Suppressor macrophage treated with lipopolysaccharide for 1 hour (primary cell): ENCODE data around the gene C12orf43.

Experiments used
- DNase-seq, 3 donors: peaks; one replicate each; pipeline ENCODE4 v3.0.0-alpha.2; 2020 to 2022

The C12orf43 gene

DNA sequence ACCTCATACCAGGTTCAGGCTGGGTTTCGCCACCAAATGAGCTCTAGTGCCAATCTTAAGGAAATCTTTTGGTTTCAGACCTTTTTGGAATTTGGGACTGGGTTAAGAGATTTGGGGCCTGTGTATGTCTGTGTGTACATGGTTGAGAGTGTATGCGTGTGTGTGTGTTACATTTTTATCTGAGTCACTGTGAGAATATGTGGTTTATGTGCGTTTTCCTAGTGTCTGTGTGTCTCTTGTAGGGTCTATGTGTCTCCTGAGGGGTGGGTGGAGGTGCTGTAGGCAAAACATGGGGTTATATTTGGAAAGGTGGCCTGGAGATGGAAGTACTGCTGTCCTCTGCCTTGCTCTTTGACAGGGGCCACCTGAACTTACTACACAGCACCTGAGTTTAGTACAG is 17.9 kb downstream of the C12orf43 start:
- no peak for DNase-seq

DNA sequence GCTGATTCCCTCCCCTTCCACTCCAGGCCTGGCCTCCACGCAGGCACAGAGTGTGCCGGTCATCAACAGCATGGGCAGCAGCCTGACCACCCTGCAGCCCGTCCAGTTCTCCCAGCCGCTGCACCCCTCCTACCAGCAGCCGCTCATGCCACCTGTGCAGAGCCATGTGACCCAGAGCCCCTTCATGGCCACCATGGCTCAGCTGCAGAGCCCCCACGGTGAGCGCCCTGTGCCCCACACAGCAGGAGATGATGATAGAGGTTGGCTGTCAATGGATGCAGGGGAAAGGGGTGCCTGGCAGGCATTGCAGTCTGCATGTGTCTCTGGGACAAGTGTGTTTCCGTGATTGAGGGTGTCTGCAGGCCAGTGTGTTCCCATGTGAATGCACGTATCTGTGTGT is 18.8 kb downstream of the C12orf43 start:
- DNase-seq: no peak

DNA sequence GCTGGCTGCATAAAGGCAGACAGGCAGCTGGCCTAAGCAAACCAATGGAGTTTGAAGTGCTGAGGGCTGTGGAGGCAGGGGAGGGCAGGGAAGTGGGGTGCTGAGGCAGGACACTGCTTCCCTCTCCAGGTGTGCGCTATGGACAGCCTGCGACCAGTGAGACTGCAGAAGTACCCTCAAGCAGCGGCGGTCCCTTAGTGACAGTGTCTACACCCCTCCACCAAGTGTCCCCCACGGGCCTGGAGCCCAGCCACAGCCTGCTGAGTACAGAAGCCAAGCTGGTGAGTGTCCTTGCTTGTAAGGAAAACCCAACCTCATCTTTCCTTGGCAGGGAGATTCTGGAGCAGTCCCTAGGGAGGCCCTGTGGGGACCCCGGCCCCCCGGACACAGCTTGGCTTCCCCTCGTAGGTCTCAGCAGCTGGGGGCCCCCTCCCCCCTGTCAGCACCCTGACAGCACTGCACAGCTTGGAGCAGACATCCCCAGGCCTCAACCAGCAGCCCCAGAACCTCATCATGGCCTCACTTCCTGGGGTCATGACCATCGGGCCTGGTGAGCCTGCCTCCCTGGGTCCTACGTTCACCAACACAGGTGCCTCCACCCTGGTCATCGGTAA is 20.0 kb downstream of the C12orf43 start:
- DNase-seq: no peak

DNA sequence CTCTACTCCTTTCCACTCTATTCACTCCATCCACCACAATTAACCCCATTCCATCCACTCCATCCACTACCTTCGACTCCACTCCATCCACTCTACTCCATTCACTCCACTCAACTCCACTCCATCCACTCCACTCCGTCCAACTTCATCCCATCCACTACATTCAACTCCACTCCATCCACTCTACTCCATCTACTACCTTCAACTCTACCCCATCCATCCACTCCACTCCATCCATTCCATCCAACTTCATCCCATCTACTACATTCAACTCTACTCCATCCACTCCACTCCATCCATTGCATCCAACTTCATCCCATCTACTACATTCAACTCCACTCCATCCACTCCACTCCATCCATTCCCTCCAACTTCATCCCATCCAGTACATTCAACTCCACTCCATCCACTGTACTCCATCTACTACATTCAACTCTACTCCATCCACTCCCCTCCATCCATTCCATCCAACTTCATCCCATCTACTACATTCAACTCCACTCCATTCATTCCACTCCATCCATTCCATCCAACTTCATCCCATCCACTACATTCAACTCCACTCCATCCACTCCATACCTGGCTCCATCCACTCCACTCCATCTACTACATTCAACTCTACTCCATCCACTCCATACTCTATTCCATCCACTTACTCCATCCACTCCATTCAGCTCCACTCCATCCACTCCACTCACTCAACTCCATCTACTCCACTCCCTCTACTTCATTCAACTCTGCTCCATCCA is 21.5 kb downstream of the C12orf43 start:
- DNase-seq: no peak

DNA sequence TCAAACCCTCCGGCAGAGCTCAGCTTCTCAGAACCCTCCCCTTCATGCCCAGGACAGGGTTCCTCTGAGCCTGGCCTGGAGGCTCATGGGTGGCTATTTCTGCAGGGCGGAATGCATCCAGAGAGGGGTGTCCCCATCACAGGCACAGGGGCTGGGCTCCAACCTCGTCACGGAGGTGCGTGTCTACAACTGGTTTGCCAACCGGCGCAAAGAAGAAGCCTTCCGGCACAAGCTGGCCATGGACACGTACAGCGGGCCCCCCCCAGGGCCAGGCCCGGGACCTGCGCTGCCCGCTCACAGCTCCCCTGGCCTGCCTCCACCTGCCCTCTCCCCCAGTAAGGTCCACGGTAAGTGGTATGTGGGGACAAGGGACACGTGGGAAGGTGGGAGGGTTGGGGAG is 22.2 kb downstream of the C12orf43 start:
- no peak for DNase-seq

DNA sequence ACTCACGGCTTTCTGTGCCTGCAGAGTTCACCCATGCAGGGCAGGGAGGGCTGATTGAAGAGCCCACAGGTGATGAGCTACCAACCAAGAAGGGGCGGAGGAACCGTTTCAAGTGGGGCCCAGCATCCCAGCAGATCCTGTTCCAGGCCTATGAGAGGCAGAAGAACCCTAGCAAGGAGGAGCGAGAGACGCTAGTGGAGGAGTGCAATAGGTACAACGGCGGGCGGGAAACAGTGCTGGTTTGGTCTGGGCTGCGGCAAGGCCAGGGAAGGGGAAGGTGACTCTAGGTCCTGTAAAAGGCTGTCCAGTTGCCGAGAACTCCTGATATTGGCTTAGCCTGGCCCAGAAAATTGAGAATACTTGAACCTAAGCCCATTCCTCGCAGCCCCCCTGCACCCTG is 22.8 kb downstream of the C12orf43 start:
- DNase-seq: no peak

DNA sequence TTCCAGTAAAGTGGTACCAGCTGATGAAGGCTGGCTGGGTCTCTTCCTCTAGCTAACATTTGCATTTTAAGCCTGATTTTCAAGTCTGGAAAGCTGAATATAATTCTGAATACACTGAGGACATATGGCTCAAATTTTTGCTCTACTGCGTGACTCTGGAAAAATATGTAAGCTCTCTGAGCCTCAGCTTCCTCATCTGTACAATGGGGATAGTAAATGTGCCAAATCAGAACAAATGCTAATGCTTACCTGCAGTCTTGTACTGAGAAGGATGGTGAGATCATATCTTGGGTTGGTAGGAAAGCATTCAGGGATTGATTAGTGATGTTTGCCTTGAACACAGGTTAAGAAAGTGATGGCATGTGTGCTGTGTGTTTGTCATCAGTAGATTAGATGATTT is 23.3 kb downstream of the C12orf43 start:
- DNase-seq: no peak

DNA sequence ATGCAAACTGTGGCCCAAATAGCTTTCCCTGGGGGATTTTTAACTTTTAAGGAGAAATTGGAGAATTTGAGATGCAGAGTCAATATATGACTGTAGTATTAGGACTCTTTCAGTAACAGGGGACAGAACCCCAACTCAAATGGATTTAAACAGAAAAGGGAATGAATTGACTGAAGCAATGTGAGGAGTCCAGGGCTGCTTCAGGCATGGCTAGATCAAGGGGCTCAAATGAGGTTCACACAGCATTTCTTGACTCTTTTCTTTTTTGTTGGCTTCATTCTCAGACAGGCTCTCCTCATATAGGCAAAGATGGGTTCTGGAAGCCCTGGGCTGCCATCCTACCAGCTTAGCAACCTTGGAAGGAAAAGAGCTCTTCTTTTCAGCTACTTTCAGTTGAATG is 24.3 kb downstream of the C12orf43 start:
- DNase-seq: no peak

DNA sequence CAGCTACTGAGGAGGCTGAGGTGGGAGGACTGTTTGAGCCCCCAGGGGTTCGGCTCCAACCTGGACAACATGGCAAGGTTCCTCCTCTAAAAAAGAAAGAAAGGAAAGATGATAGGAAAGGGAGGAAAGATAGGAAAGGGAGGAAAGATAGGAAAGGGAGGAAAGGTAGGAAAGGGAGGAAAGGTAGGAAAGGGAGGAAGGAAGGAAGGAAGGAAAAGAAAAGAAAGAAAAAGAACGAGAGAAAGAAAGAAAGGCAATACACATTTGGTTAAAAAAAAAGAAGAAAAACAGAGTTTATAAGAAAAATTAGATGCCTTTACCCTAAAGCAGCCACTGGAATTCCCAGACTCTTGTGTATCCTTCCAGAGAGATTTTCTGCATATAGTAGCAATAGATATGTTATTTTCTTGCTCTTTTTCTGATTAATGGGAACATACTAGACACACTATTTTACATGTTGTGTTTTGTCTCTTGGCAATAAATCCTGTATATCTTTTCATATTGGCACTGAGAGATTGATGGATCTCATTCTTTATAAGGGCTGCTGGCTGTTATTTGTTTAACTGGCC is 25.7 kb downstream of the C12orf43 start:
- no peak for DNase-seq

DNA sequence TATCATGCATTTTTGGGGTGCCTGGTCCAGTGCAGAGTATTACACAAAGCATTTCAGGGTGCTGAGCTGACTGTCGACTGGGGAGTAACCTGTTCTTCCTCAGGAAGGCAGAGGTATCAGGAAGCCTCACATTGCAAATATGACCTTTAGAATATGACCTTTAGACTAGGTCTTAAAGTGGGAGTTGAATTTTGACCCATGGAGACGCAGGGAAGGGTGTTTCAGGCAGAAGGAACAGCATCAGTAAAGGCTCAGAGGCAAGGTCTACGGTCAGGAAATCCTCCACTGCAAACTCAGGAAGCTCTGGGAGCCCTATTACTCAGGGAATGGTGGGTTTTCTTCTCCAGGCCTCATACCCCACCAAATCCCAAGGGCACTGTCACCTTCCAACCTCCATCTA is 26.6 kb downstream of the C12orf43 start:
- DNase-seq: no peak

DNA sequence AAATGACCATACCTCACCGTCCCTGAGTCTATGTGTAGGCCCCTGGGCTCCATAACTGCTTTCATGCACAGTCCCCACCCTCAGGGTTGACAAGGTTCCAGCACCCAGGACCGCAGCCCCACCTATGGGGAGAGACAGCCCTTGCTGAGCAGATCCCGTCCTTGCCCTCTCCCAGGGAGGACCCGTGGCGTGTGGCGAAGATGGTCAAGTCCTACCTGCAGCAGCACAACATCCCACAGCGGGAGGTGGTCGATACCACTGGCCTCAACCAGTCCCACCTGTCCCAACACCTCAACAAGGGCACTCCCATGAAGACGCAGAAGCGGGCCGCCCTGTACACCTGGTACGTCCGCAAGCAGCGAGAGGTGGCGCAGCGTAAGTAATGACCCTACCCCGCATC is 27.6 kb downstream of the C12orf43 start:
- no peak for DNase-seq

DNA sequence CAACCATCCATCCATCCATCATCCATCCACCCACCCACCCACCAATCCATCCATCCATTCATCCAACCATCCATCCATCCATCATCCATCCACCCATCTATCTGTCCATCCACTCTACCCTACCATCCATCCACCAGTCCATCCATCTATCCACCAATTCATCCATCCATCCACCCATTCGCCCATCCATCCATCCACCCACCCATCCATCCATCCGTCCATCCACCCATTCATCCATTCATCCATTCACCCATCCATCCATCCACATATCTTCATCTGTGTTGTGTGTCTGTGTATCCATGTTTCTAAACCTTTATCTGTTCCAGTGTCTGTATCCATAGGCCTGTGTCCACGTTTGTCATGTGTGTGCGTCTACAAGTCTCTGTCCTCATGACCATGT is 28.1 kb downstream of the C12orf43 start:
- DNase-seq: no peak

DNA sequence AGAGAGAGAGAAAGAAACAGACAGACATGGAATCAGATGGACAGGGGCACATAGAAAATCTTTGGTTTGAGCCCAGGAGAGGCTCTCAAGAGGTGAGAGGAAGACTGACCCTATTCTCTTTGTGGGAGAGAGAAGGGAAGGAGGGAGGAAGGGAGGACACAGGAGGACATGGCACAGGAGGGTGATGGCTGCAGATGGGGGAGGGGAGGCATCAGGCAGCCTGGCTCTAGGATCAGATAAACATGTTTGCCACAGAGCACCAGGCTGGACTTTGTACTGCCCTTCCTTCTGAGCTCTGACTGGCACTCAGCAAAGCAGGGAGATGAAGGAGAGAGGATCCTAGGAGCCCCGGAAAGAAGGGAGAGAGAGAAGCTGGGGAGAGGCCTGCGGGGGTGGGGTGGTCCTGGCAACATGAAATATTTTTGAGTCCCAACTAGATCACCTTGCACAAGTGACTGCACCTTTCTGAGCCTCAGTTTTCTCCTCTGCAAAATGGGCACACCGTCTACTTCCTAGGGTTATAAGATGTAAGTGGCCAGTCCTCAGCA is 31.9 kb downstream of the C12orf43 start:
- no peak for DNase-seq

DNA sequence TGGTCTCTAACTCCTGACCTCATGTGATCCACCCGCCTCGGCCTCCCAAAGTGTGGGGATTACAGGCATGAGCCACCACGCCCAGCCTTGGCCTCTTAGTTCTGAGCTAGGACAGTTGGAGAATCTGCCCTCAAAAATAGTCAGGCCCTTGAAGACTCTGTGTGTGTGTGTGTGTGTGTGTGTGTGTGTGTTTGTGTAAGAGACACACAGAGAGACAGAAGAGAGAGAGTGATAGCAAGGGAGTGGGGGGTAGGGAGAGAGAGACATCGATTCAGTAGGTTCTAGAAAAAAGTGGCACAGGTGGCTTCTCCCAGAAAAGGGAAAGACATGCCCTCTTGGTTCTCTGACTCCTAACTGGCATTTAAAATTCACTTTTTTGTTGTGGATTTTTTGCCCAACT is 32.5 kb downstream of the C12orf43 start:
- DNase-seq: no peak

DNA sequence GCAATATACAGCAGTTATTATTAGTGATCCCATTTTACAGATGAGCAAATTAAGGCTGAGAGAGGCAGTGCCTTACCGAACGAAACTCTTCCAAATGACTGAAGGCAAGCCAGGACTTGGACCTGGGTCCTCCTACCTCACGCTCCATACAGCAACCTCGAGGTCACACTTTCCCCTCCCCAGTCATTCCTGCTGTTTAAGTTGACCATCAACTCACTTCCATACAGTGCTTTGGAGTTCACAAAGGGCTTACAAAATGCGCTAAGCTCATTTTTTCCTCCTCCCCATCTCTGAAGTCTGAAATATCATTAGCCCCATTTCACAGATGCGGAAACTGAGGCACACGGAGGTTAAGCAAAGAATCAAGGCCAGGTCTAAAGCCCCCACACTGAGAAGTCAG is 33.6 kb downstream of the C12orf43 start:
- no peak for DNase-seq

DNA sequence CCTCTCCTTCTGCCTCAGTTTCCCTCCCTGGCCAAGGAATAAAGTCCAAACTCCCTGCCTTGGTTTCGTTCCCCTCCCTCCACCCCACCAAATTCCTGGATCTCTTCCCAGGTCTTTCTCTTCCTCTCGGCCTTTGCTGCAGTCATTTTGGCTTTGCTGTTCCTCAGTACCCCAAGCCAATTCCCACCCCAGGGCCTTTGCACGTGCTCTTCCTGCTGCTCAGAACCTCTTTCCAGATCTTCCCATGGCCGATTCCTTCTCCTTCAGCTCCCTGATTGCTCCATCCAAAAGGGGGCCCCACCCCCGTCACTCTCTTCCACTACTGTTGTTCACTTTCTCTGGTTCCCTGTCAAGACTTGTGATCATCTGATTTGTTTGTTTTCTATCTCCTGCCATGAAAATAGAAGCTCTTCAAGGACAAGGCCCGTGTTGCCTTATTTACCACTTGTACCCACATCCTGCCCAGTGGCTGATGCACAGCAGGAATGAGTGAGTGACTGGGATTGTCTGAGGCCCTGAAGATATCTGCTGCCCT is 34.8 kb downstream of the C12orf43 start:
- no peak for DNase-seq

DNA sequence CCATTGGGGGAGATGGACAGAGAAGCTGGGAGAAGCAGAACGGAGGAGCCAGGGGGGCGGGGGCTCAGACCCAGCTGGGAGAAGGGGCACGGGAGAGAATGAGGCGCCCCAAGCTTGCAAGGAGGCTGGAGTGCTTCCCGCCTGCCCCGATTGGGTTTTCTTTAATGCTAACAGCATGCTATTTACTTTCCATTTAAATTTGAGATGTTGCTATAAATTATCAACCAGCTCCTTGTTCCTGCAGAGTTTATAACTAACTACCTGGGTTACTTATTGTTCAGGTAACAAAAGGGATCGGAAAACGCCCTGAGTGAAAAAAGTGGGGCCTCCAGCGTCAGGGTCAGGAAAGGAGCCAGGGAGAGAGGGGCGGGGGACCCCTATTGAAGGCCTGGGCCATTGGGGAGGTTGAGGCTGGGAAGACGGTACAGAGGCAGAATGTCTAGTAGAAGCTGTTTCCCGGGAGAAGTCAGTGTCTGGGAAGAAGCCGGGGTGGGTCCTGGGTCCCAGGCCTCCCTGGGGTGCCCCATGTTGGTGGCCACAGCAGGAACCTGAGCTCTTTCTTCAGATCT is 35.4 kb downstream of the C12orf43 start:
- no peak for DNase-seq

DNA sequence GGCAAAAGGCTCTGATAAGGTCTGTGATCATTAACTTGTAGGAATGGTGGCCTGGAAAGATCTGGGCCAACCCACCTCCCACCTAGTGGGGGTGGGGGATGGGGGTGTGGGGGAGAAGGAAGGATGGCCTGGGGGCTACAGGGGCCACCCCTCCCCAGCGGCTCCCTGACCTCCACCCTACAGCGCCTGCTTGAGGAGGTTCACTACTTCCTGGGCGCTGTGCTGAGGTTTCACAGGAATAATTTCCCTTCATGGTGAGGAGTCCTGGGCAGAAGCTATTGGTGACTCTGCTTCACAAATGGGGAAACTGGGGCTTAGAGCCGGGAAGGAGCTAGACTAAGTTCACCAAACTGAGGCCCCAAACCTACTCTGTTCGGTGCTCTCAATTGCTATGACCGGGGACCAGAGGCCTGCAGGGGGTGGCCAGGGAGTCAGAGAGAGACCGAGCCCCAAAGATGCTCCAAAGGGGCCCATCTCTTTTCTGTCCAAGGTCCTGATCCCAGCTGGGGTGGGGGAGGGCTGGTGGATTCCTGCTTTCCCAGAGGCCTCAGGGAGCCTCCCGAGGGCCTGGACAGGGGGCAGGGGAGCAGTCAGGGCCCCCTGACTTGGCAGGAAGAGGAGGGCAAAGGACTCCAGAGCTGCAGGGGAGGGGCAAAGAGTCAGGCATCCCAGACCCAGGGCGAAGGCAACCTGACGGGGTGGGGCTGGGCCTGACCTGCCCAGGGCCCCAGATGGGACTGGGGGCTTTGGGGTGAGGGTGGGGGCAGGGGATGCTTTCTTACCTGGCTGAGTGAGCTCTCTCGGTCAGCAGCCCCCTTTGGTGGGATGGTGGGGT is 36.2 kb downstream of the C12orf43 start:
- no peak for DNase-seq

DNA sequence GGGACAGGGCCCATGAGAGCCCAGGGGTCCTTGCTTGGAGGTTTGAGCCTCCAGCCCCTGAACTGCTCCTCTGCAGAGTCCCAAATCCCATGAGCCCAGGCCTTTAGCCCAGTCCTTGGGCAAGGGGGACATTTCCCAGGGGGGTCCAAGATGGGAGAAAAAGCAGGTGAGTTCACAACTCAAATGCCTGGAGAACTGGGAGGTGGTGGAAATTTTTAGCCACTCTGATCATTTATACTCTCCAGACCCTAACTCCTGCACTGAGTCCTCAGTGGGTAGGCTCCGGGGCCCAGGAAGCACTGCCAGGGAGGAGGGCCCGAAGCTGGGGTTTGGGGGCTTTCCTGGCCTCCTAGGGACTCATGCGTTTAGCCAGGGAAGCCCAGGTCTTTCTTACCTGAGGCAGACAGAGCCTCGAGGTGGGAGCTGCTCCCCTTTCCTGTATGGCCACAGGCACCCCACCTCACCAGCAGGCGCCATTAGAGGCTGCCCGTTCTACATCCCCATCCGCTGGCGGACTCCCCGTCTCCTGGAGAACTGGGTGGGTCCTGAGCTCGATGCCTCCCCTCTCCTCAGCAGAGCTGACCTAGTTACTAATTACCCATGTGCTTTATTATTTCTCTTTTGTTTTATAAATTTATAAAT is 36.9 kb downstream of the C12orf43 start:
- DNase-seq: no peak

DNA sequence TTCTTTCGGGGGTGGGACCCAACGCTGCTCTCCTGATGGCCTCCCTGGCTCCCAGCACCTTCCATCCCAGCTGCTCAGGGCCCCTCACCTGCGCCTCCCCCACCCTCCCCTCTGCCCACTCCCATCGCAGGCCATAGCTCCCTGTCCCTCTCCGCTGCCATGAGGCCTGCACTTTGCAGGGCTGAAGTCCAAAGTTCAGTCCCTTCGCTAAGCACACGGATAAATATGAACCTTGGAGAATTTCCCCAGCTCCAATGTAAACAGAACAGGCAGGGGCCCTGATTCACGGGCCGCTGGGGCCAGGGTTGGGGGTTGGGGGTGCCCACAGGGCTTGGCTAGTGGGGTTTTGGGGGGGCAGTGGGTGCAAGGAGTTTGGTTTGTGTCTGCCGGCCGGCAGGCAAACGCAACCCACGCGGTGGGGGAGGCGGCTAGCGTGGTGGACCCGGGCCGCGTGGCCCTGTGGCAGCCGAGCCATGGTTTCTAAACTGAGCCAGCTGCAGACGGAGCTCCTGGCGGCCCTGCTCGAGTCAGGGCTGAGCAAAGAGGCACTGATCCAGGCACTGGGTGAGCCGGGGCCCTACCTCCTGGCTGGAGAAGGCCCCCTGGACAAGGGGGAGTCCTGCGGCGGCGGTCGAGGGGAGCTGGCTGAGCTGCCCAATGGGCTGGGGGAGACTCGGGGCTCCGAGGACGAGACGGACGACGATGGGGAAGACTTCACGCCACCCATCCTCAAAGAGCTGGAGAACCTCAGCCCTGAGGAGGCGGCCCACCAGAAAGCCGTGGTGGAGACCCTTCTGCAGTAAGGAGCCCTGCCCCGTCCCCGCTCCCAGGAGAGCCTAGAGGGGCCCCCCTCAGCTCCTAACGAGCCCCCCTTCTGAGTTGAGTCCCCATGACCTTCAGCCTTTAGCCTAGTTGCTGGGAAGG is 37.7 kb downstream of the C12orf43 start, which contains the start of gene HNF1A:
Gene HNF1A (plus strand): TSS at position 248 of the 924 bp plus-strand sequence. CDS start 226 bp downstream, at position 474.
- DNase-seq: no peak
